Chondrocyte (in vitro differentiated cells): Measurements from ENCODE around the gene HTR6. TPM values are rescaled to one million over a fixed set of nuclear protein-coding genes. Genes with fewer than 3 reads are reported as not detected.

ENCODE experiments used
- DNase-seq: peaks from one replicate; pipeline ENCODE4 v3.0.0; 2021; ENCODE audit warnings: mixed read lengths, low spot score
- H3K27ac Mint-ChIP-seq: one replicate; pipeline ENCODE4 v1.8.0; 2021; ENCODE audit warnings: mild to moderate bottlenecking, moderate library complexity, mixed read lengths; ENCODE audit not compliant: unreplicated experiment
- H3K27me3 Mint-ChIP-seq: 2 replicates; pipeline ENCODE4 v1.8.0; 2021; ENCODE audit warnings: low read depth, mixed read lengths
- H3K36me3 Mint-ChIP-seq: 2 replicates; pipeline ENCODE4 v1.8.0; 2021; ENCODE audit warnings: low read depth, mixed read lengths
- H3K4me1 Mint-ChIP-seq: 2 replicates; pipeline ENCODE4 v1.8.0; 2021; ENCODE audit warnings: low read depth, mild to moderate bottlenecking, mixed read lengths
- H3K4me3 Mint-ChIP-seq: one replicate; pipeline ENCODE4 v1.8.0; 2021; ENCODE audit warnings: mild to moderate bottlenecking, moderate library complexity, mixed read lengths; ENCODE audit not compliant: unreplicated experiment
- H3K9me3 Mint-ChIP-seq: 2 replicates; pipeline ENCODE4 v1.8.0; 2021; ENCODE audit warnings: low read depth, mixed read lengths
- total RNA-seq: library from RNA; stranded (reverse); gene quantifications from 3 replicates; pipeline ENCODE4 v1.2.1, GENCODE V29; 2021
- TF ChIP-seq, protein P1 (sequence below): fragments of 200-600 bp; sonication (generic); IDR thresholded peaks from 2 replicates; pipeline ENCODE4 v1.5.0; 2021; ENCODE audit warnings: antibody characterized with exemption, mild to moderate bottlenecking, moderate library complexity

HTR6 gene
- total RNA-seq, 1 donor from 2014 or later: not detected

DNA sequence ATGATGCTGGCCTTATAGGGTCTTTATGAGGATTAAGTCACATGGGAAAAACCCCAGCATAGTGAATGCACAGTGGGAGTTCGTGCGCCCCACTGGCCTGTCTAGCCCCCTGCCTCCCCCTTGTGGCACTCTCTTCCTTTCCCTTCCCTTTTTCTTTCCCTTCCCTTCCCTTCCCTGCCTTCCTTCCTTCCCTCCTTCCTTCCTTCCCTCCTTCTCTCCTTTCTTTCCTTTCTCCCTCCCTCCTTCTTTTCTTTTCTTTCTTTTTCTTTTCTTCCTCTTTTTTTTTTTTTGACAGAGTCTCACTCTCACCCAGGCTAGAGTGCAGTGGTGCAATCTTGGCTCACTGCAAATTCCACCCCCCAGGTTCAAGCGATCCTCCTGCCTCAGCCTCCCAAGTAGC lies 38.6 kb downstream of the HTR6 start:
- TF ChIP-seq, protein P1, sequence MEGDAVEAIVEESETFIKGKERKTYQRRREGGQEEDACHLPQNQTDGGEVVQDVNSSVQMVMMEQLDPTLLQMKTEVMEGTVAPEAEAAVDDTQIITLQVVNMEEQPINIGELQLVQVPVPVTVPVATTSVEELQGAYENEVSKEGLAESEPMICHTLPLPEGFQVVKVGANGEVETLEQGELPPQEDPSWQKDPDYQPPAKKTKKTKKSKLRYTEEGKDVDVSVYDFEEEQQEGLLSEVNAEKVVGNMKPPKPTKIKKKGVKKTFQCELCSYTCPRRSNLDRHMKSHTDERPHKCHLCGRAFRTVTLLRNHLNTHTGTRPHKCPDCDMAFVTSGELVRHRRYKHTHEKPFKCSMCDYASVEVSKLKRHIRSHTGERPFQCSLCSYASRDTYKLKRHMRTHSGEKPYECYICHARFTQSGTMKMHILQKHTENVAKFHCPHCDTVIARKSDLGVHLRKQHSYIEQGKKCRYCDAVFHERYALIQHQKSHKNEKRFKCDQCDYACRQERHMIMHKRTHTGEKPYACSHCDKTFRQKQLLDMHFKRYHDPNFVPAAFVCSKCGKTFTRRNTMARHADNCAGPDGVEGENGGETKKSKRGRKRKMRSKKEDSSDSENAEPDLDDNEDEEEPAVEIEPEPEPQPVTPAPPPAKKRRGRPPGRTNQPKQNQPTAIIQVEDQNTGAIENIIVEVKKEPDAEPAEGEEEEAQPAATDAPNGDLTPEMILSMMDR: no peak
- Mint-ChIP-seq H3K9me3 (no peaks in the 10 kb centered on the region), H3K27ac (no peak overlapping the region), H3K4me3 (no peak overlapping the region), H3K36me3 (peaks cover 5% of the 10 kb centered on the region), H3K27me3 (no peaks in the 10 kb centered on the region), H3K4me1 (no peaks in the 10 kb centered on the region)
- no peak for DNase-seq

DNA sequence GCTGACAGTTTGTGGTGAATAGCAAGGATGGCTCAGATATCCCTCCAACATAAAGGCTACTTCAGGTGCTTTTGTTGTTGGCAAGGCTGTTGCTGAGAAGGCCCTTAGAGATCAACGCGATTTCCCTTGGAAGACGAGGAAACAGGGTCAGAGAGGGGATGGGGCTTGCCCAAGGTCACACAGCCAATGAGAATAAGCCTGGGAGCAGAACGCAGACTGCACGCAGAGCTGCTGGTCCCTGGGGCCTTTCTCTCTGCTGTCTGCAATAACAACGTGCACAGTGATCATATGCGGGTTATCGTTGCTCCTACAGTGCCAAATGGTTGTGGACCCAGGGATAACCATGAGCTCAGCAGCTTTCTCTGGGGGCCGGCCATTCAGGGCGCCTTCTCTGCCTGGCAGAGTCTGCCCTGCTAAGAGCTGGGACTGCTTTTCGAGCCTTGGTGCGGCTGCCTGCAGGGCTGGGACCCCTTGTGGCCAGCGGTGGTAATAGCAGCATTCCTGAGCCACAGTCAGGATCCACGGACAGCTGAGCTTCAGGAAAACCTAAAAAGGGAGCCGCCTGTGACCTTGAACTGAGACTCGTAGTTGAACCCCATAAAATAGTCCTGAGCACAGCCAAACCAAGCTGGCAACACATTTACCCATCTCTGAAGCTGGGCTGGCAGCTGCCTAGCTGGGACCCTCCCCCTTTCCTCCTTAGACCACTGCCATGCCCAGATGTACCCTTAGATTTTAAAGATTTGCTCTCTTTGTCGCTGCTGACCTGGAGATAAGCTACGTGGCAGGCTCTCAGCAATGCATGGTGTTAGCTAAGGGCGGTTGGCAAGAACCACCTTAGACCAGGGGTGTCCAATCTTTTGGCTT lies 39.8 kb downstream of the HTR6 start:
- TF ChIP-seq, protein P1: peak; percentile 89
- DNase-seq: no peak
- Mint-ChIP-seq H3K27ac (no peak overlapping the region), H3K4me1 (no peaks in the 10 kb centered on the region), H3K36me3 (peaks cover 3% of the 10 kb centered on the region), H3K9me3 (no peaks in the 10 kb centered on the region), H3K4me3 (no peak overlapping the region), H3K27me3 (no peaks in the 10 kb centered on the region)

DNA sequence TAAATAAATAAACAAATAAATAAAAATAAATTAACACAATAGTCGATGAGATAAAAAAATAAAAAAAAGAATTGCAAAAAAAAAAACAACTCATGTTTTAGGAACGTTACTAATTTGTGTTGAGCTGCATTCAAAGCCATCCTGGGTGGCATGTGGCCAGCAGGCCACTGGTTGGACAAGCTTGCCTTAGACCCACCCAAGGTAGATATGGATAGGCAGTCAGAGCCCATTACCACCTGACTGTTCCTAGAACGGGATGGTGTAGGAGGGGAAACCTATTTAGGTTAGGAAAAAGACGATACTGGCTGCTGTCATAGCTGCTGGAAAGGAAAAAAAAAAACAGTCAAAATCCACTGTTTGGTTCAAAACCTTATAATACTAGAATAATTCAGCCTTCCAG lies 40.8 kb downstream of the HTR6 start:
- Mint-ChIP-seq H3K4me1 (no peaks in the 10 kb centered on the region), H3K27ac (no peak overlapping the region), H3K27me3 (no peaks in the 10 kb centered on the region), H3K36me3 (no peaks in the 10 kb centered on the region), H3K4me3 (no peak overlapping the region), H3K9me3 (no peaks in the 10 kb centered on the region)
- no peak for DNase-seq
- TF ChIP-seq, protein P1: no peak

DNA sequence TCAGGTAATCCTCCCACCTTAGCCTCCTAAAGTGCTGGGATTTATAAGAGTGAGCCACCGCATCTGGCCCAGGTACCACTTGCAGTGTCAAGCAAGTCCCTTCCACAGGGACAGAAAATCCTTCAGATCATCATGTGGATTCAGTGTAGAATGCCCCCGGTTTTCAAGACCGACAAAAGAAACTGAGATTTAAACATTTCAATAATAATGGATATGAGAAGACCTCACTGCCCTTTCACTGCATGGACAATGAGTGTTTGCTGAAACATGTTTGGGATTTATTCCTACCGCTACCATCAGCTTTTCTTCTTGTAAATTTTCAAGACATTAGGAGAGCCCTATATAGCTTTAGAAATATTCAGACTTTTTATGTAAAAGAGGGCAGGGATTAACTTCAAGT lies 41.5 kb downstream of the HTR6 start:
- no peaks in the 10 kb centered on the region for H3K36me3 Mint-ChIP-seq
- H3K27me3 Mint-ChIP-seq: no peaks in the 10 kb centered on the region
- TF ChIP-seq, protein P1: no peak
- no peak overlapping the region for H3K27ac Mint-ChIP-seq
- H3K9me3 Mint-ChIP-seq: no peaks in the 10 kb centered on the region
- H3K4me3 Mint-ChIP-seq: no peak overlapping the region
- H3K4me1 Mint-ChIP-seq: no peaks in the 10 kb centered on the region
- no peak for DNase-seq

DNA sequence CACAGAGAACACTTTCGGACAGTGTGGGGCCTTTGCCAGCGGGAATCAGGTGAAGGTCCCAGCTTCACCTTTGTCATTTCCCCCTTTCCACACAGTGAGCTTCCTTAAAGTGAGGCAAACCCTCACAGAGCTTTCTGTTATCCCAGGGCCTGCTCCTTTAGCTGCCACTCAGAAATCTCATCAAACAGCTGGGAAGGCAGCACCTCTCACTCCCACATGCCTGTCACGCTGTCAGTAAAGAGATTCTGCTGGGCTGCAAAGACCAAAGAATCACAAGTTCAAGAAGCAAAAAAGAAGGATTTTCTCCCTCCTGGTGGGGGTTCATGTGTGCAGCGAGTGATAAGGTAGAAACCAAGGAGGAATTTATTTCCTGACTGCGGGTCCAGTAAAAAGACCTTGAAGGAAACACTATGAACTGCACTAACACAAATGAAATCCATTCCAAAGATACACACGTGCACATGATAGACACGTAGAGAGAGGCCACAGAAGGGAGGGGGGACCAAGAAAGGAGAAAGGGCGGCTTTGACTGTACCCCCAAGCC lies 44.0 kb downstream of the HTR6 start:
- H3K4me3 Mint-ChIP-seq: no peak overlapping the region
- no peaks in the 10 kb centered on the region for H3K4me1 Mint-ChIP-seq
- TF ChIP-seq, protein P1: no peak
- no peaks in the 10 kb centered on the region for H3K27me3 Mint-ChIP-seq
- no peak overlapping the region for H3K27ac Mint-ChIP-seq
- H3K36me3 Mint-ChIP-seq: peaks cover 1% of the 10 kb centered on the region
- DNase-seq: no peak
- no peaks in the 10 kb centered on the region for H3K9me3 Mint-ChIP-seq
